Type B pancreatic cell (in vitro differentiated cells): ENCODE data around the gene SDK1. TPM values are rescaled to one million over a fixed set of nuclear protein-coding genes. Genes with fewer than 3 reads are reported as not detected.

Experiments
- DNase-seq: peaks from one replicate; pipeline ENCODE4 v3.0.0; 2021; ENCODE audit warnings: mixed read lengths; ENCODE audit not compliant: unreplicated experiment; ENCODE audit errors: extremely low spot score
- H3K27ac Mint-ChIP-seq: 2 replicates; pipeline ENCODE4 v1.8.0; 2021; ENCODE audit warnings: mild to moderate bottlenecking, mixed read lengths
- H3K27me3 Mint-ChIP-seq: 2 replicates; pipeline ENCODE4 v1.8.0; 2021; ENCODE audit warnings: mixed read lengths
- H3K36me3 Mint-ChIP-seq: 2 replicates; pipeline ENCODE4 v1.8.0; 2021; ENCODE audit warnings: mixed read lengths
- H3K4me1 Mint-ChIP-seq: one replicate; pipeline ENCODE4 v1.8.0; 2021; ENCODE audit warnings: mixed read lengths; ENCODE audit not compliant: unreplicated experiment
- H3K4me3 Mint-ChIP-seq: 2 replicates; pipeline ENCODE4 v1.8.0; 2021; ENCODE audit warnings: mild to moderate bottlenecking, mixed read lengths
- H3K9me3 Mint-ChIP-seq: 2 replicates; pipeline ENCODE4 v1.8.0; 2021; ENCODE audit warnings: mixed read lengths
- total RNA-seq: library from RNA; stranded (reverse); gene quantifications from 2 replicates; pipeline ENCODE4 v1.2.1, GENCODE V29; 2021; ENCODE audit warnings: low replicate concordance
- TF ChIP-seq, protein P1 (sequence below): fragments of 200-600 bp; sonication (generic); conservative IDR thresholded peaks from 2 replicates; pipeline ENCODE4 v1.5.0; 2021; ENCODE audit warnings: antibody characterized with exemption, mild to moderate bottlenecking

SDK1 gene
- total RNA-seq, 1 donor from 2014 or later: 26.1 TPM

DNA sequence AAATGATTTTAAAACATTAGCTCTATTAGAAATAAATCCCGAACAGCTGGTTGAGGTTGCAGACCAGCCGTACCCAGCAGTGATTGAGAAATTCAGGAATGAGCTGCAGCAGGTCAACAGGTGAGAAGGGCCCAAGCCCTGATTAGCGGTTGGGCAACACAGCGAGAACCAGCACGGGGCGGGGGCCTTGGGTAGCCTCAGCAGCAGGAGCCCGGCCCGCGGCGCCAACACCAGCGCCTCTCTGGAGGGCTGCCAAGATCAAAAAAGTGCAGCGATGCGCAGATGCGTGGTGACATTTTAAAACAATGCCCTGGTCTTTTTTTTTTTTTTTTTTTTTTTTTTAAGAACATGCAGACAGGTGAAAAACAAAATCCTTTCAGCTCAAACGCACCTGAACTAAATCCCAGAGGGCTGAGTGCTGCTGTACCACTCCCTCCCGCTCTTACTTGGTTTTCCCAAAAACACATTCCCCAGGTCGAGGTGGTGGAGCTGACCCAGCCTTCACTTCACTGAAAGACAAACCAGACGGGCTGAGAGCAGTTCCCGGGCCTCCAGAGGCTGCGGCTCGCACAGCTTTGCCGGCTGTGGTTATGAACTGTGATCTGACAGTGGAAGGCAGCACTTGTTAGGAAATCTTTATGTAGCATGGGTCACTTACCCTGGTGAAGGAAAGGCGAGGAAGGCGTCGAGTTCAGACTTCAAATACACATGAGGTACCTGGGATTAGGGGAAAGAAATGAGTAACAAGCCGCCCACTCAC, 579.4 kb downstream of the SDK1 start:
- no peak for DNase-seq
- Mint-ChIP-seq H3K4me1 (peaks cover 8% of the 10 kb centered on the region), H3K27ac (no peak overlapping the region), H3K4me3 (no peak overlapping the region), H3K36me3 (no peaks in the 10 kb centered on the region), H3K9me3 (peaks cover 8% of the 10 kb centered on the region), H3K27me3 (no peaks in the 10 kb centered on the region)
- TF ChIP-seq, protein P1, sequence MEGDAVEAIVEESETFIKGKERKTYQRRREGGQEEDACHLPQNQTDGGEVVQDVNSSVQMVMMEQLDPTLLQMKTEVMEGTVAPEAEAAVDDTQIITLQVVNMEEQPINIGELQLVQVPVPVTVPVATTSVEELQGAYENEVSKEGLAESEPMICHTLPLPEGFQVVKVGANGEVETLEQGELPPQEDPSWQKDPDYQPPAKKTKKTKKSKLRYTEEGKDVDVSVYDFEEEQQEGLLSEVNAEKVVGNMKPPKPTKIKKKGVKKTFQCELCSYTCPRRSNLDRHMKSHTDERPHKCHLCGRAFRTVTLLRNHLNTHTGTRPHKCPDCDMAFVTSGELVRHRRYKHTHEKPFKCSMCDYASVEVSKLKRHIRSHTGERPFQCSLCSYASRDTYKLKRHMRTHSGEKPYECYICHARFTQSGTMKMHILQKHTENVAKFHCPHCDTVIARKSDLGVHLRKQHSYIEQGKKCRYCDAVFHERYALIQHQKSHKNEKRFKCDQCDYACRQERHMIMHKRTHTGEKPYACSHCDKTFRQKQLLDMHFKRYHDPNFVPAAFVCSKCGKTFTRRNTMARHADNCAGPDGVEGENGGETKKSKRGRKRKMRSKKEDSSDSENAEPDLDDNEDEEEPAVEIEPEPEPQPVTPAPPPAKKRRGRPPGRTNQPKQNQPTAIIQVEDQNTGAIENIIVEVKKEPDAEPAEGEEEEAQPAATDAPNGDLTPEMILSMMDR: no peak

DNA sequence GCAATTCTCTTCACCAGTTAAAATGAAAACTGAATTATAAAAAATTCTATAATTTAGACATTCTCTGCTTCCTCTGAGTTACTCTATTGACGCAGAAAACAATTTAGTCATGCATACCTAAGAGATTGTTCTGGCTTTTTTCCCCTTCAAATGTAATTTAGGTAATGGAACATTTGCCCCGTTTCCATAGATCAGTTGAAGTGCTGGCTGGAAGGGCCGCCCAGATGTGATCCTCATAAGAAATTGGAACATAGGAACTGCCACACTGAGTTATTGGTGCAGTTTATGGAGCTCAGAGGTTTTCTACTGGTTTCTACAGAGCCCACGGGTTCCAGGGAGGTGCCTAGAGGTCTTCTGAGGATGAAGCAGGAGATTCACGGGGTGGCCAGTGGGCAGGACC, 581.7 kb downstream of the SDK1 start:
- no peak for DNase-seq
- no peak overlapping the region for H3K27ac Mint-ChIP-seq
- H3K36me3 Mint-ChIP-seq: no peaks in the 10 kb centered on the region
- peaks cover 7% of the 10 kb centered on the region for H3K9me3 Mint-ChIP-seq
- no peaks in the 10 kb centered on the region for H3K27me3 Mint-ChIP-seq
- H3K4me3 Mint-ChIP-seq: no peak overlapping the region
- TF ChIP-seq, protein P1: no peak
- peaks cover 14% of the 10 kb centered on the region for H3K4me1 Mint-ChIP-seq

- Mint-ChIP-seq H3K27me3 (no peaks in the 10 kb centered on the region), H3K27ac (no peak overlapping the region), H3K9me3 (peaks cover 7% of the 10 kb centered on the region), H3K4me1 (peaks cover 13% of the 10 kb centered on the region), H3K4me3 (no peak overlapping the region), H3K36me3 (no peaks in the 10 kb centered on the region)
- TF ChIP-seq, protein P1: no peak
- no peak for DNase-seq
Observed at GRCh38 chr7:3884543-3884942, 583.5 kb downstream of the SDK1 start.

DNA sequence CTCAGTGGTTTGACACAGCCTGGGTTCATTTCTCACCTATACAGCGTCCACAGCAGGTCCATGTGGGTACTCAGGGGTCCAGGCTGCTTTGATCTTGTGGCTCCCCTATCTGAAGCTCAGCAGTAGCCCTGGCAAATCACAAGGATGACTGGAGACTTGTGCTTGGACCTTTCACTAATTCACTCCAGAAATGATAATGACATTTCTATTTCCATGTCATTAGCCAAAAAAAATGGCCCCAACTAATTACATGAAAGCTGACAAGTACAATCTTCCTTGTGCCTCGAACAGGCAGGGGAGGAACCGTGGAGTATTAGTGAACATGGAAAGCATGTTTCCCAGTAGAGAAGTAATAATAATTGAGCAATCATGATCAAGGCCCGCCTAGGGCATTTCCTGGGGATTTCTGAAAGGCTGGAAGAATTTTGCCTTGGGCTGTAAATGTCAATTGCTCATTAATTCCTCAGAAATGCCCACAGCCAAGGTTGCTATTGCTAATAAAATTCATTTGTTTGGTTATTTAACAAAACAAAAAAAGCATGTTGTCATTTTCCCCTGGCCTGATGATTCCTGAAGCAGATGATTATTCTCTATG, 586.1 kb downstream of the SDK1 start:
- DNase-seq: no peak
- TF ChIP-seq, protein P1: no peak
- H3K4me3 Mint-ChIP-seq: no peak overlapping the region
- H3K36me3 Mint-ChIP-seq: no peaks in the 10 kb centered on the region
- no peak overlapping the region for H3K27ac Mint-ChIP-seq
- H3K27me3 Mint-ChIP-seq: no peaks in the 10 kb centered on the region
- H3K9me3 Mint-ChIP-seq: peaks cover 6% of the 10 kb centered on the region
- H3K4me1 Mint-ChIP-seq: peaks cover 7% of the 10 kb centered on the region

- DNase-seq: no peak
- Mint-ChIP-seq H3K27ac (no peak overlapping the region), H3K9me3 (peaks cover 6% of the 10 kb centered on the region), H3K36me3 (no peaks in the 10 kb centered on the region), H3K4me1 (peaks cover 7% of the 10 kb centered on the region), H3K4me3 (no peak overlapping the region), H3K27me3 (no peaks in the 10 kb centered on the region)
- TF ChIP-seq, protein P1: no peak
Observed at GRCh38 chr7:3888096-3888495, 587.0 kb downstream of the SDK1 start.
